Activated B cell treated with CpG ODN at 0.5 μM for 24 hours (primary cell): ENCODE data around the gene MYLK. TPM values are rescaled to one million over a fixed set of nuclear protein-coding genes. Genes with fewer than 3 reads are reported as not detected.
A peak's percentile ranks its signal among the peaks of the same experiment; 100 is the strongest.

Experiments used
- ATAC-seq: fragments of 200-7000 bp; cut with Tn5 transposase; one replicate; pipeline ENCODE4 v1.10.0; 2021; ENCODE audit warnings: low read depth, mild to moderate bottlenecking, moderate library complexity
- CTCF ChIA-PET: fragments of 350-600 bp; sonication (Branson Sonifier 250); formaldehyde crosslinking; loops from one replicate; lab custom pipeline; 2021; ENCODE audit warnings: antibody characterized with exemption; lab: Charles Lee
- POLR2A ChIA-PET: fragments of 350-600 bp; sonication (Branson Sonifier 250); formaldehyde crosslinking; loops from one replicate; lab custom pipeline; 2021; ENCODE audit warnings: antibody characterized with exemption; lab: Charles Lee
- DNase-seq: peaks from one replicate; pipeline ENCODE4 v3.0.0; 2022
- H3K27ac Mint-ChIP-seq: one replicate; pipeline ENCODE4 v1.8.0; 2020; ENCODE audit warnings: mixed read lengths
- H3K27me3 Mint-ChIP-seq: one replicate; pipeline ENCODE4 v1.8.0; 2021; ENCODE audit warnings: mixed read lengths
- H3K36me3 Mint-ChIP-seq: one replicate; pipeline ENCODE4 v1.8.0; 2021; ENCODE audit warnings: low read depth, mixed read lengths
- H3K4me1 Mint-ChIP-seq: one replicate; pipeline ENCODE4 v1.8.0; 2021; ENCODE audit warnings: mixed read lengths
- H3K4me3 Mint-ChIP-seq: one replicate; pipeline ENCODE4 v1.8.0; 2020; ENCODE audit warnings: mild to moderate bottlenecking, mixed read lengths
- H3K9me3 Mint-ChIP-seq: one replicate; pipeline ENCODE4 v1.8.0; 2020; ENCODE audit warnings: mixed read lengths
- CTCF ChIP-seq: fragments of 200-600 bp; IDR thresholded peaks from one replicate; pipeline ENCODE4 v1.8.0; 2022; ENCODE audit warnings: antibody characterized with exemption, mild to moderate bottlenecking
- intact Hi-C: fragments of 100-400 bp; cut with micrococcal nuclease; formaldehyde crosslinking; loops from one replicate; pipeline ENCODE4 v1.15.1; 2024
- total RNA-seq: library from RNA; stranded (reverse); gene quantifications from 2 replicates; pipeline ENCODE4 v1.2.3, GENCODE V29; 2022

Gene MYLK
- total RNA-seq, 1 donor from 2014 or later, result not detected

GRCh38 chr3:123884993-123885392, 861 bp upstream of the MYLK start:
- Mint-ChIP-seq H3K27ac (no peak overlapping the region), H3K9me3 (no peaks in the 10 kb centered on the region), H3K27me3 (peaks cover 39% of the 10 kb centered on the region), H3K4me1 (peaks cover 14% of the 10 kb centered on the region), H3K4me3 (no peak overlapping the region), H3K36me3 (no peaks in the 10 kb centered on the region)
- no peak for TF ChIP-seq CTCF
- DNase-seq (no peak), ATAC-seq (no peak)
- POLR2A ChIA-PET, result no interaction called here
- CTCF ChIA-PET, result no interaction called here
- intact Hi-C loops, result no loop called here

GRCh38 chr3:123883701-123884202, 380 bp downstream of the MYLK start:
- peak overlapping the region; percentile 61 for H3K4me3 Mint-ChIP-seq
- no peaks in the 10 kb centered on the region for H3K9me3 Mint-ChIP-seq
- ChIA-PET POLR2A (no interaction called here), CTCF (no interaction called here)
- peaks cover 14% of the 10 kb centered on the region for H3K4me1 Mint-ChIP-seq
- peaks cover 39% of the 10 kb centered on the region for H3K27me3 Mint-ChIP-seq
- ATAC-seq, result no peak
- no peak overlapping the region for H3K27ac Mint-ChIP-seq
- H3K36me3 Mint-ChIP-seq, result no peaks in the 10 kb centered on the region
- intact Hi-C loops, result no loop called here
- TF ChIP-seq CTCF, result no peak
- DNase-seq, result no peak

- ATAC-seq, result no peak
- intact Hi-C loops, result no loop called here
- CTCF ChIA-PET, result no interaction called here
- Mint-ChIP-seq H3K27ac (no peak overlapping the region), H3K27me3 (peaks cover 36% of the 10 kb centered on the region), H3K4me1 (peaks cover 14% of the 10 kb centered on the region), H3K9me3 (no peaks in the 10 kb centered on the region), H3K4me3 (peak overlapping the region; percentile 0), H3K36me3 (no peaks in the 10 kb centered on the region)
- DNase-seq, result no peak
- POLR2A ChIA-PET, result no interaction called here
- TF ChIP-seq CTCF, result no peak
Measured at GRCh38 chr3:123883111-123883510, 1.0 kb downstream of the MYLK start.

GRCh38 chr3:123881771-123882170, 2.4 kb downstream of the MYLK start:
- no peak for DNase-seq
- ChIA-PET CTCF (no interaction called here), POLR2A (no interaction called here)
- no peak for TF ChIP-seq CTCF
- Mint-ChIP-seq H3K36me3 (no peaks in the 10 kb centered on the region), H3K9me3 (no peaks in the 10 kb centered on the region), H3K27me3 (peaks cover 34% of the 10 kb centered on the region), H3K4me3 (no peak overlapping the region), H3K27ac (no peak overlapping the region), H3K4me1 (peaks cover 14% of the 10 kb centered on the region)
- no peak for ATAC-seq
- intact Hi-C loops, result no loop called here

GRCh38 chr3:123880998-123881561, 3.1 kb downstream of the MYLK start:
- peaks cover 34% of the 10 kb centered on the region for H3K27me3 Mint-ChIP-seq
- POLR2A ChIA-PET, result no interaction called here
- no peak overlapping the region for H3K4me3 Mint-ChIP-seq

More at GRCh38 chr3:123880998-123881561, 3.1 kb downstream of the MYLK start:
- no peak for DNase-seq
- TF ChIP-seq CTCF, result no peak
- ATAC-seq, result no peak
- no peaks in the 10 kb centered on the region for H3K9me3 Mint-ChIP-seq
- intact Hi-C loops, result no loop called here
- CTCF ChIA-PET, result no interaction called here
- peaks cover 14% of the 10 kb centered on the region for H3K4me1 Mint-ChIP-seq
- no peaks in the 10 kb centered on the region for H3K36me3 Mint-ChIP-seq
- no peak overlapping the region for H3K27ac Mint-ChIP-seq
